ENCODE data around the gene CDC14A. TPM values are rescaled to one million over a fixed set of nuclear protein-coding genes. Genes with fewer than 3 reads are reported as not detected.

CDC14A gene
- total RNA-seq, 1 experiment from 2014 or later, result 6.5 TPM

DNA sequence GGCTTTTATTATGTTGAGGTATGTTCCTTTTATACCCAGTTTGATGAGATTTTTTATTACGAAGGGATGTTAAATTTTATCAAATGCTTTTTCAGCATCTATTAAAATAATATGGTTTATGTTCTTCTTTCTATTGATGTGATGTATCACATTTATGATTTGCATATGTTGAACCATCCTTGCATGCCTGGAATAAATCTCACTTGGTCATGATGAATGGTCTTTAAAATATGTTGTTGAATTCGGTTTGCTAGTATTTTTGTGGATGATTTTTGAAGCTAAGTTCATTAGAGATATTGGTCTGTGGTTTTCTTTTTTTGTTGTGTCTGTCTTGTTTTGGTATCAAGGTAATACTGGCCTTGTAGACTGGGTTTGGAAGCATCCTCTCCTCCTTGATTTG is 199.7 kb downstream of the CDC14A start:
- no peak overlapping the region for H3K27ac ChIP-seq
- peaks cover 5% of the 10 kb centered on the region; the same call in 1 of the 2 replicates for H3K9me3 ChIP-seq (replicated peaks)
- no peaks in the 10 kb centered on the region for H3K27me3 ChIP-seq (replicated peaks)
- H3K4me1 ChIP-seq (replicated peaks), result no peaks in the 10 kb centered on the region
- DNase-seq (ENCODE audit: low read depth in 1 of 2, low spot score in 2 of 2), result no peak
- H3K4me3 ChIP-seq, result no peak overlapping the region
- no peaks in the 10 kb centered on the region for H3K36me3 ChIP-seq

DNA sequence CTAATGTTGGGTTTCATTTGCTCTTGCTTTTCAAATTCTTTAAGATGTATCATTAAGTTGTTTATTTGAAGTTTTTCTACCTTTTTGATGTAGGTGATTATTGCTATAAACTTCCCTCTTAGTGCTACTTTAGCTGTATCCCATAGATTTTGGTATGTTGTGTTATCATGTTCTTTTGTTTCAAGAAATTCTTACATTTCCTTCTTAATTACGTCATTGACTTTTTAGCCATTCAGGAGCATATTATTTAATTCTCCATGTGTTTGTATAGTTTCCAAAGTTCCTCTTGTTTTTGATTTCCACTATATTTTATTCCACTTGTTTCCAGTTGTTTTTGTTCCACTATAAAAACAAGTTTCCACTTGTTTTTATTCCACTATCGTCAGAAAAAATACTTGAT is 200.6 kb downstream of the CDC14A start:
- H3K9me3 ChIP-seq (replicated peaks), result peaks cover 5% of the 10 kb centered on the region; the same call in 1 of the 2 replicates
- H3K4me3 ChIP-seq, result no peak overlapping the region
- no peaks in the 10 kb centered on the region for H3K36me3 ChIP-seq
- no peaks in the 10 kb centered on the region for H3K27me3 ChIP-seq (replicated peaks)
- DNase-seq (ENCODE audit: low read depth in 1 of 2, low spot score in 2 of 2), result no peak
- H3K27ac ChIP-seq, result no peak overlapping the region
- H3K4me1 ChIP-seq (replicated peaks), result no peaks in the 10 kb centered on the region

DNA sequence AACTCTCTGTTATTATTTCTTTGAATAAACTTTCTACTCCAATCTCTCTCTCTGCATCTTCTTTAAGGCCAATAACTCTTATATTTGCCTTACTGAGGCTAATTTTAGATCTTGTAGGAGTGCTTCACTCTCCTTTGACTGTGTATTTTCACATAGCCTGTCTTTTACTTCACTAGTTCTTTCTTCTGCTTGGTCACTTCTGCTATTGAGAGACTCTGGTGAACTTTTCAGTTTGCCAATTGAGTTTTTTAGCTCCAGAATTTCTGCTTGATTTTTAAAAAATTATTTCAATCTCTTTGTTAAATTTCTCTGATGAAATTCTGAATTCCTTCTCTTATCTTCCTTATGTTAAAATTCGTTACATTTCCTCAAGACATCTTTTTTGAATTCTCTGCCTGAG is 203.9 kb downstream of the CDC14A start:
- no peaks in the 10 kb centered on the region for H3K27me3 ChIP-seq (replicated peaks)
- H3K27ac ChIP-seq, result no peak overlapping the region
- H3K36me3 ChIP-seq, result no peaks in the 10 kb centered on the region
- no peak overlapping the region for H3K4me3 ChIP-seq
- H3K9me3 ChIP-seq (replicated peaks), result peaks cover 5% of the 10 kb centered on the region; the same call in 1 of the 2 replicates
- no peak for DNase-seq (ENCODE audit: low read depth in 1 of 2, low spot score in 2 of 2)
- H3K4me1 ChIP-seq (replicated peaks), result no peaks in the 10 kb centered on the region

DNA sequence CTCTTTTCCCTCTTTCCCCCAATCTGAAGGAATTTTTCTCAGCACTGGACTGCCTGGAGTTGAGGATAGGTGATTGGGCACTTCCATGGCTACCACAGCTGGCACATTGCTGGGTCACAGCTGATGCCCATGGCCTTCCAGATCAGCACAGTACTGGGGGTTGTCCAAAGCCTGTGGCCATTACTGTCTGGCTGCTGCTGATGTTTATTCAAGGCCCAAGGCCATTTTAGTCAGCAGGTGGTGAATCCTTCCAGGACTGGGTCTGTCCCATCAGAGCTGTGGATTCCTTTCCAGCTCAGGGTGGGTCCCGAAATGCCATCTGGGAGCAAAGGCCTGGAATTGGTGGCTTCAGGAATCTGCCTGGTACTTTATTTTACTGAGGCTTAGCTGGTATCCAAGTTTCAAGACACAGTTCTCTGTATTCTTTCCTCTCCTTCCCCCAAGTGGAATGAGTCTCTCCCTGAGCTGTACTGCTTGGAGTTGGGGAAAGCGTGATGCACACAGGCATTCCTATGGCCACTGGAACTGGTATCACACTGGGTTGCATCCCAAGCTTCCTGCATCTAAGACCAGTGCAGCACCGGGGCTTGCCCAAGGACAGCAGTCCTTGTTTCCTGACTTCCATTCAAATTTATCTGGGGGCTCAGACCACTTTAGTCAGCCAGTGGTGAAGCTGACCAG is 204.8 kb downstream of the CDC14A start:
- no peaks in the 10 kb centered on the region for H3K36me3 ChIP-seq
- H3K27ac ChIP-seq, result no peak overlapping the region
- peaks cover 4% of the 10 kb centered on the region; the same call in 1 of the 2 replicates for H3K9me3 ChIP-seq (replicated peaks)
- H3K27me3 ChIP-seq (replicated peaks), result no peaks in the 10 kb centered on the region
- no peaks in the 10 kb centered on the region for H3K4me1 ChIP-seq (replicated peaks)
- no peak overlapping the region for H3K4me3 ChIP-seq
- no peak for DNase-seq (ENCODE audit: low read depth in 1 of 2, low spot score in 2 of 2)

DNA sequence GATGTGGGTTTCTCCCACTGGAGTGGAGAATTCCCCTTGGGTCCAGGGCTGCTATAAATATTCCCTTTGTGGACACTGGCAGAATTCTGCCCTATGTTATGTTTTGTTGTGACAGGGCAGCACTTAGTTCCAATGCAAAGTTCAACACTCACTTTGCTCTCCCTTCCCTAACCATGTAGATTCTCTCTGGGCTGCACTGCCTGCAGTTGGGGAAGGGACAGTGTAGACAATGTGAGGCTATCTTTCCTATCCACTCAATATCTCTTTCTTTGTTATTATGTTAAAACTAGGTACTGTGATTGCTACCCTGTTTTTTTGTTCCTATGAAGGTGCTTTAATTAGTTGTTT is 205.3 kb downstream of the CDC14A start:
- Histone ChIP-seq H3K4me3 (no peak overlapping the region), H3K9me3 (replicated peaks) (no peaks in the 10 kb centered on the region), H3K27me3 (replicated peaks) (no peaks in the 10 kb centered on the region), H3K4me1 (replicated peaks) (no peaks in the 10 kb centered on the region), H3K27ac (no peak overlapping the region), H3K36me3 (no peaks in the 10 kb centered on the region)
- no peak for DNase-seq (ENCODE audit: low read depth in 1 of 2, low spot score in 2 of 2)

DNA sequence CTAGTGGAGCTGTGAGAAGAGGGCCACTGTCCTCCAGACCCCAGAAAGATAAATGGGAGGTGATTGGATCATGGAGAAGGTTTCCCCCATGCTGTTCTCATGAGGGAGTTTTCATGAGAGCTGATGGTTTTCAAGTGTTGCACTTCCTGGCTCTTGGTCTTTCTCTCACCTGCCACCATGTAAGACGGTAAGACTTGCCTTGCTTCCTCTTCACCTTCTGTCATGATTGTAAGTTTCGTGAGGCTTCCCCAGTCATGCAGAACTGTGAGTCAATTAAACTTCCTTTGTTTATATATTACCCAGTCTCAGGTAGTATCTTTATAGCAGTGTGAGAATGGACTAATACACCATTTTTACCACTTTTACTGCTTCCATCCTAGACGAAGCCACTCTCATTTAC is 213.2 kb downstream of the CDC14A start:
- Histone ChIP-seq H3K27ac (no peak overlapping the region), H3K9me3 (replicated peaks) (no peaks in the 10 kb centered on the region), H3K4me1 (replicated peaks) (no peaks in the 10 kb centered on the region), H3K4me3 (no peak overlapping the region), H3K27me3 (replicated peaks) (no peaks in the 10 kb centered on the region), H3K36me3 (no peaks in the 10 kb centered on the region)
- no peak for DNase-seq (ENCODE audit: low read depth in 1 of 2, low spot score in 2 of 2)

DNA sequence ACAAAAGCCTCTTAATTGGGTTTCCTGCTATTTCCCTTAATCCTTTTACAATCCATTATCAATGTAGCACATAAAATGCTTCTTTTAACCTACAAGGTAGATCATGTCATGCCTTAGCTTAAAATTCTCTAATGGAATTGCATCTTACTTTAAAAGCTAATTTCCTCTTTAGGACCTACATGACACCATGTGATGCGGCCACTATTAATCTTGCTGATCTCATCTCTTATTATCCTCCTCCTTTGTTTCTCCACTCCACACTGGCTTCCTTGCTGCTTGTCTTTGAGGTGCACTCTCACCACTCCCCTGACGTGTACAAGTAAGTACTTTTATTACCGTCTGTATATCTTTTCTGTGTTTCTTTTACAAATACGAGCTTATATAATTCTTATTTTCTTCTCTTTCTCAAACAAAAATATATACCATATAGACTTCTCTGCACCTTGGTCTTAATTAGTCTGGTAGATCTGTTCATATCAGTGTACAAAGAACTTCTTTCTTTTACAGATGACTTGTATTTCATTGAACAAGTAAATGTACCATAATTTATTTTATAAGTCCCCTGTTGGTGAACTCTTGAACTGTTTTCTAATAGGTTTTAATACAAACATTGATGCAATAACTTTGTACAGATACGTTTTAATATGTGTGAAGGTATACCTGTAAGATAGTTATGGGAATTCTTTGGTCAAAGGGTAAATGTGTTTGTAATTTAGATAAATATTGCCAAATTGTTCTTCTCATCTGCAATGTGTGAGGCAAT is 213.8 kb downstream of the CDC14A start:
- Histone ChIP-seq H3K9me3 (replicated peaks) (no peaks in the 10 kb centered on the region), H3K27ac (no peak overlapping the region), H3K36me3 (no peaks in the 10 kb centered on the region)

DNA sequence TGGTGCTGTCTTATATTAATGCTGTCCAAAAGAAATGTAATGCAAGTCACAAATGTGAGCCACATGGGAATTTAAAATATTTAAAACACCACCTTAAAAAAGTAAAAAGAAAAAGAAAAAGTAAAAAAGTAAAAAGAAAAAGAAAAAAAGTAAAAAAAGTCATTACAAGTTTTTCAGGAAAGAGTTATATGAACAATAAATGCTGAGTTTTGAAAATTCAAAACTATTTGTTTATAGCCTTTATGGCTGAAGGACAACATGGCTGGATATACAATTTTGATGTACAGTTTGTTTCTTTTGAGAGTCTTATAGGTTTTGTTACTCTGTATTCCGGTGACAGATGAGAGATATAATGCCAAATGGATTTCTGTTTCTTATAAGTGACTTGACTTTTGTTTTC is 214.8 kb downstream of the CDC14A start:
- no peaks in the 10 kb centered on the region for H3K4me1 ChIP-seq (replicated peaks)
- no peak for DNase-seq (ENCODE audit: low read depth in 1 of 2, low spot score in 2 of 2)
- H3K27ac ChIP-seq, result no peak overlapping the region
- H3K4me3 ChIP-seq, result no peak overlapping the region
- no peaks in the 10 kb centered on the region for H3K27me3 ChIP-seq (replicated peaks)
- H3K9me3 ChIP-seq (replicated peaks), result 0 out of 2 replicates have a peak, but pooled peaks cover 2% of the 10 kb centered on the region
- H3K36me3 ChIP-seq, result no peaks in the 10 kb centered on the region

More for the DNA sequence above, 213.8 kb downstream of the CDC14A start:
- Histone ChIP-seq H3K27me3 (replicated peaks) (no peaks in the 10 kb centered on the region), H3K4me3 (no peak overlapping the region), H3K4me1 (replicated peaks) (no peaks in the 10 kb centered on the region)
- no peak for DNase-seq (ENCODE audit: low read depth in 1 of 2, low spot score in 2 of 2)

Other genes with a start within 250 kb of the CDC14A start
- 11.3 and 13.0 TPM in 2 replicates for gene SASS6, start 219.6 kb upstream of the CDC14A start, total RNA-seq (2014; rRNA removed; shearing (Covaris generic))
- gene TRMT13, start 219.3 kb upstream of the CDC14A start, total RNA-seq (2014; rRNA removed; shearing (Covaris generic)), result 7.0 and 20.8 TPM in 2 replicates
- 0.13 TPM in 1 of 2 replicates, not detected in the other for gene LRRC39, start 174.2 kb upstream of the CDC14A start, total RNA-seq (2014; rRNA removed; shearing (Covaris generic))
- gene DBT, start 102.7 kb upstream of the CDC14A start, total RNA-seq (2014; rRNA removed; shearing (Covaris generic)), result 6.2 and 6.8 TPM in 2 replicates
- 43.5 and 43.7 TPM in 2 replicates for gene RTCA, start 86.3 kb upstream of the CDC14A start, total RNA-seq (2014; rRNA removed; shearing (Covaris generic))
- not detected in 2 replicates for gene GPR88, start 185.6 kb downstream of the CDC14A start, total RNA-seq (2014; rRNA removed; shearing (Covaris generic))

Measured in SJSA1 (cell line).